Measurements from ENCODE around the gene CA11.

DNA sequence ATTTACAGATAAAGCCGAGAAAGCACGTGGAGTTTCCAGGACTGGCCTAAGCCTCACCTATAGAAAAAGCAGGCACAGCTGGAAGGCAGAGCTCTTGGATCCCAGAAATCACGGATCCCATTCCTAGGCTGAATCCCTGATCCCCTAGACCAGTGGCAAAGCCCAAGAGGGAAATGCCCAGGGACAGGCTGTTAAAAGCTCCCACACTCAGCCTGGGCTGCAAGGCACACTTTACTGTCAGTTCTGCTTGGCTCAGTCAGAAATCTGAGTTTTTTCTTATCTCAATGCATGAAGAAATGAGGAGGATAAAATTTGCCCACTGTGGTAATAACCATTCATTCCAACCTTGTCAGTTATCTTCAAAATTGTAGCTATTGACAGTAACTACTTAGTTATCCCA is 41.8 kb upstream of the CA11 start:
- TF ChIP-seq NFIC (IDR thresholded peaks at IDR 0.05; ENCODE audit: borderline replicate concordance) (no peak), CTCF (IDR thresholded peaks at IDR 0.05) (no peak), EP300 (IDR thresholded peaks at IDR 0.05; ENCODE audit: borderline replicate concordance in 1 of 2, low read depth in 1 of 2, low read length in 1 of 2) (no peak), MAX (IDR thresholded peaks at IDR 0.05; ENCODE audit: low read depth) (no peak)

All from SK-N-SH (cell line).